ENCODE results near the gene BRSK2. TPM values are rescaled to one million over a fixed set of nuclear protein-coding genes. Genes with fewer than 3 reads are reported as not detected.

BRSK2 gene
- total and polyA plus RNA-seq, 9 of the 15 experiments (the other 6 are each of a cell fraction or from before 2014, with no cell fraction given) = 0.06 to 0.52 (median 0.18) TPM; not detected in 5

DNA sequence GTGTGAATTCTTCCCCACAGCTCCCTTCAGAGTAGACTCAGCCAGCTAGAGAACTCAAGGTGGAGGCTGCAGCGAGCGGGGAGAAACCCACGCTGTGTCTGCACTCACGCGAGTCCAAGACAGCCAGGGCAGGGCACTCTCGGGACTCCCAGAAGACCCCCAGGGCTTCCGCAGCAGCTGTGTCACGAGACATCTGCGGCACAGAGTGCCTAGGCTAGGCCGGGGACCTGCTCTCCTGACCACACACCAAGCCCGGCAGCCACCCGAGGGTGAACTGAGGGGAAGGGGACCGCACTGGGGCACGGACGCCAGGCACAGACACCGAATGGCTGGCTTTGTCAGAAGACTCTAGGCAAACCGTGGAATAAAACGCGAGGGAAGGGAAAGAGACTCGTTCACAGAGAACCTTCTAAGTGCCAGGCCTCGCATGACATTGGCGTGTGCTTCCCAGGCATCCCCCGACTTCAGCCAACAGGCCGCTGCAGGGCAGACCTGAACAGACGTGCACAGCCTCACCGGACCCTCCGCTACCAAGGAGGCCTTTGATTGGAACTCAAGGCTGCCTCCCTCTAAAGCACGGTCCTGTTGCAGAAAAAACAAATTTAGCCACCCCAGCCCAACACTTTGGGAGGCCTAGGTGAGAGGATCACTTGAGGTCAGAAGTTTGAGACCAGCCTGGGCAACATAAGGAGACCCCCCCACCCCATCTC is 115.0 kb downstream of the BRSK2 start:
- Histone ChIP-seq H3K9ac (ENCODE audit: insufficient read depth in 1 of 2, low read depth in 2 of 2, low read length in 2 of 2) (peak overlapping the region in 1 of 2 experiments; percentile 26; a peak in 1 of 4 replicates), H3K4me2 (ENCODE audit: insufficient read depth, low read length) (no peak overlapping the region), H3K27me3 (ENCODE audit: control insufficient read depth in 2 of 2, insufficient read depth in 2 of 2, low read length in 2 of 2) (no peaks in the 10 kb centered on the region), H4K20me1 (replicated peaks; ENCODE audit: control insufficient read depth, insufficient read depth, low read length) (peaks cover 29% of the 10 kb centered on the region), H3K9me3 (replicated peaks; ENCODE audit: control insufficient read depth, insufficient read depth, low read depth, low read length) (0 out of 2 replicates have a peak, but pooled peaks cover 4% of the 10 kb centered on the region), H3K79me2 (ENCODE audit: control insufficient read depth, insufficient read depth, low read length) (no peaks in the 10 kb centered on the region; the same call in 1 of the 3 replicates), H3K27ac (ENCODE audit: extremely low read depth, low read depth, low read length) (no peak overlapping the region), H3K36me3 (ENCODE audit: control insufficient read depth, insufficient read depth, low read length) (no peaks in the 10 kb centered on the region), H3K4me3 (no peak overlapping the region), H2AFZ (ENCODE audit: low read depth, low read length) (no peak overlapping the region), H3K4me1 (replicated peaks in 1 of 2; ENCODE audit: control insufficient read depth in 2 of 2, insufficient read depth in 2 of 2, low read length in 2 of 2) (peaks cover 0 to 25% of the 10 kb centered on the region in 2 experiments; a peak in 2 of 5 replicates), H3K9me1 (ENCODE audit: control insufficient read depth, insufficient read depth, low read length) (no peaks in the 10 kb centered on the region)
- in situ Hi-C loops (cut with MboI) (no loop called here), intact Hi-C loops (cut with micrococcal nuclease) (no loop called here)
- DNase-seq (ENCODE audit: extremely low read depth in 1 of 4, low spot score in 3 of 4) (no peak), FAIRE-seq (no peak), ATAC-seq (no peak)
- ChIA-PET CTCF (ENCODE audit: low intra/inter-chr PET ratio) (no interaction called here), POLR2A (interaction anchor here (0.6 kb wide), 1 partner anchor 290 kb away, joined by 3 read pairs; no protein-coding TSS in a partner anchor)
- TF ChIP-seq, protein P1, sequence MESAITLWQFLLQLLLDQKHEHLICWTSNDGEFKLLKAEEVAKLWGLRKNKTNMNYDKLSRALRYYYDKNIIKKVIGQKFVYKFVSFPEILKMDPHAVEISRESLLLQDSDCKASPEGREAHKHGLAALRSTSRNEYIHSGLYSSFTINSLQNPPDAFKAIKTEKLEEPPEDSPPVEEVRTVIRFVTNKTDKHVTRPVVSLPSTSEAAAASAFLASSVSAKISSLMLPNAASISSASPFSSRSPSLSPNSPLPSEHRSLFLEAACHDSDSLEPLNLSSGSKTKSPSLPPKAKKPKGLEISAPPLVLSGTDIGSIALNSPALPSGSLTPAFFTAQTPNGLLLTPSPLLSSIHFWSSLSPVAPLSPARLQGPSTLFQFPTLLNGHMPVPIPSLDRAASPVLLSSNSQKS (CRISPR knock-in tag; IDR thresholded peaks at IDR 0.05) = no peak
- TF ChIP-seq FOXJ3 (CRISPR knock-in tag; IDR thresholded peaks at IDR 0.05) (no peak), TBP (optimal IDR thresholded peaks at IDR 0.05; ENCODE audit: low read depth, low read length) (no peak), ZFX (CRISPR knock-in tag; IDR thresholded peaks at IDR 0.05) (no peak), ARNT (IDR thresholded peaks at IDR 0.05) (no peak), MCM3 (IDR thresholded peaks at IDR 0.05) (no peak)
- no TSS peak for BruUV-seq (replicated peaks)
- WGBS (ENCODE audit: insufficient coverage, low coverage, missing lambda C conversion rate) = 87% methylated on average over 21 of the region's 28 CpGs

Data from K562 (cell line).